ENCODE data around the gene UNCX.
"Not testable (repeated sequence)": the region's sequence is repeated elsewhere in the genome, so short reads cannot be mapped to it uniquely, and the experiment has no call there.

UNCX gene

DNA sequence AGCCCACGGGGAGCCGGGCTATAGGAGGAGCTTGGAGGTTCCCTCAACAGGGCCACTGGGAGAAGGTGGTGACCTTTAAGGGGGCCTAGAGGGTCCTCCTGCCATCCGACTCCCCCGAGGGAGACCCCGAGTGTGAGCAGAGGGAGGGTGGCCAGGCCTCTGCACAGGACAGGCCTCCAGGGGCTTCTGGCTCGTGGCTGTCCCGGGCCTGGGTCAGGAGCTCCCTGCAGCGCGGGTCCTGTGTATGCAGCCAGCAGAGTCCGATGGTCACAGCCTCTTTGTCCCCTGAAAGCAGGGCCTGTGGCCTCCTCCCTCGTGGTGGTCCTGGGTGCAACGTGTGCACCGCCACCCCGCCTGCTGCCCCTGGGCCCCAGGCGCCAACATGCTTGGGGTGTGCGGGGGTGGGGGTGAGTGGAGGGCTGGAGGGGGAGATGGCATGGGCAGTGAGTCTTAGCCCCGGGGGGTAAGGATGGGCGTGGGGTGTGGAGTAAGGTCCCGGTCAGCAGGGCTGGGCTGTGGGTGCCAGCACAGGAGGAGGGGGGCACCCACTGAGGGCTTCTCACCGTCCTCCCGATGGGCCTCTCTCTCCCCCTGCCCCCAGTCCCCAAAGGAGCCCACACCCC lies 27.1 kb downstream of the UNCX start:
- no peak for DNase-seq

DNA sequence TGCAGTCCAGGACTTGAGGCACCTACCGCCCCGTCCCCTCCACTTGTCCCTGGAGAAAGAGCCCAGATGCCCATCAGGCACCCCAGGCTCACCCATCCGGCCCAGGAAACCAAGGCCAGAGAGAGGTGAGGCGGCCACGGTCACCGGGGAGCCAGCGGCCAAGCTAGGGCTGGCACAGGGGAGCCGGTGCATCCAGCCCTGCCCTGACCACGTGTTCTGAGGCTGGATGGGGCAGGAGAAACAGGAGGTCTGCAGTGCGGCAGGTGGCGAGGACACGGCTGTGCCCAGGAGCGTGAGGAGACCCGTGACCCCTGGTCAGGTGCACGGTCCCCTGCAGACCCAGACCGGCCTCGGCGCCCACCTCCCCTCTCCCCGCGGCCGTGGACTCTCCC lies 27.6 kb downstream of the UNCX start:
- no peak for DNase-seq

DNA sequence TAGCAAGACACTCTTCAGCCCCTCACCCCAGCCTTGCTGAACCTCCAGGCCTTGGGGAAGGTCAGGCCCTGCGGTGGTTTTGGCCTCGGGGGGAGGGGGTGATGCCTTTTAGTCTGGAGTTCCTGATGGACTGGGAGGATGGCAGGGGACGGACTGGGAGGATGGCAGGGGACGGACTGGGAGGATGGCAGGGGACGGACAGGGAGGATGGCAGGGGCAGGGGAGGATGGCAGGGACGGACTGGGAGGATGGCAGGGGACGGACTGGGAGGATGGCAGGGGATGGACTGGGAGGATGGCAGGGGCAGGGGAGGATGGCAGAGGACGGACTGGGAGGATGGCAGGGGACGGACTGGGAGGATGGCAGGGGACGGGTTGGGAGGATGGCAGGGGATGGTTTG lies 28.4 kb downstream of the UNCX start:
- not testable (repeated sequence) for DNase-seq

DNA sequence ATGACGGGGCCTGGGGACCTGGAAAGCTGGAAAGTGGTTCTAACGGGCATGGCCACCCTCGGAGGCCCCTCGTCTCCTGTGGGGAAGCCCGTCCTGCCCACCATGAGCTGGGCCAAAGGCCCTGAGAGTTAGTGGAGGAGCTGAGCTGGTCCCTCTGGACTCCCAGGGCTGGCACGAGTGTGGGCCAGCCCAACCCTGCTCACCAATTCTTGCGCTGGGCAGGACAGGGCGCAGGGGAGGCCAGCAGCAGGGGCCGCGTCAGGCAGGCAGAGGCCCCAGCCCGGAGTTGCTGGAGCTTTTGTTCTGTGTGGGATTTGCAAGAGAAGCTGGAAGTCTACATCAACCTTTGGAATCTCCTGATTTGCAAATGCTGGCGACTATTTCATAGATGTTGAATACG lies 29.8 kb downstream of the UNCX start:
- no peak for DNase-seq

DNA sequence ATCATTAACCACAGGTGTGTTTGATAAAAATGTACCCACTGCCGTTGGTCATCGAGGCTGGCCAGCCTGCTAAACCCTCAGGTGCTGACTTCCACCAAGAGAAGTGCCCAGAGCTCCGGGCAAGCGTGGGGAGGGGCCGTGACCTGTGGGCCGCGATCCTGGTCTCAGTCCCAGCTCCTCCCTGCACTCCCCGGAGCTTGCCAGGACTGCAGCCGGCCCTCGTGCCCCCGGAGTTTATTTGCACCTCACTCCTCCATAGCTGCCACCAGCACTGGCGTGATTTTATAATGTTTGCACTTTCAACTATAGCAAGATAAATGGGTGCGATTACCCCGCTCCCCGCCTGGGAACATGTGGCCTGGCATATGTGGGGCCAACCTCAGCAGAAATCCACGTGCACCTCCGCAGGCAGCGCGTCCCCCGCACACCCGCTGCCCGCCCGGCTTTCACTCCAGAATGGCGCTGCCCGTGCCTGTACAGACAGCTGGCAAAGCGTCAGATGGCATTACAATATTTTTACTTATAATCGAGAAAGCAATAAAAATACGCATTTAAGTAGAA lies 30.8 kb downstream of the UNCX start:
- DNase-seq, result no peak

DNA sequence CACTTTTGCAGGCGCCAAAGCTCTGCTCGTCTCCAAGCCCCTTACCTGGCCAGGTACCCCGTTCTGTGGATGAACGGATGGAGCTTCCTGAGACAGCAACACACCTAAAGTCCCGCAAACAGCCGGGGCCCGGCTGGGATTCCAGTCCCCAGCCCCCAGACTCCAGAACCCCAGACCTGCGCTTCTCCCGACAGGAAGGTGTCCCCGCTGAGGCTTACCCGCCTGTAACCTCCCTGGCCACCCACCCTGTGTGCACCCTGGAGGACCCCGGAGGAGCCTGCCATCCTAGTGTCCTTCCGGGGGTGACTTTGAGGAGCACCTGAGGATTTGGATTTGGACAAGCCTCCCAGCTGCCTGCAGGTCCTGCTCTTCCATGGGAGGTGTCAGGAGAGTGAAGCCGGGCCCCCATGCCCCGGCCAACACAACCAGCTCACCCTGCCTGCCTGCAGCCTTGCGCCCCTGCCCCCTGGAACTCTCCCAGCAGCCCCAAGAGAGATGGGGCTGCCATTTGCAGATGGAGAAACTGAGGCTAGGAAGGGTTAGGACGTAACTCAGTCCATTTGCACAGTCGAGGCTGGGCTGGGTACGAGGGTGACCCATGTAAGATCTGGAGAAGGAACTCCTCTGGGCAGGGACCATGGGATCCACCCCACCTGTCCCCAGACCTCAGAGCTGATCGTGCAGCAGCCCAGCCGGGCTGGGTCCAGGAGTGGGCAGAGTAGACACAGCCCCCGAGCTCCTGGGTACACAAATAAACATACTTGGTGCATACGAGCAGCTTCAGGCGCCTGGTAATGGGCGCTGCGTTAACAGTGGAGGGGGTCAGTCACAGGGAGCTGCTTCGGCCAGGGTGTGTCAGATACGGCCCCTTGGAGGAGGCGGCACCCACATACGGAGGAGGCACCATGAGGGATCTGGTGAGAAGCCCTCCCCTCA lies 31.9 kb downstream of the UNCX start:
- DNase-seq, result no peak

DNA sequence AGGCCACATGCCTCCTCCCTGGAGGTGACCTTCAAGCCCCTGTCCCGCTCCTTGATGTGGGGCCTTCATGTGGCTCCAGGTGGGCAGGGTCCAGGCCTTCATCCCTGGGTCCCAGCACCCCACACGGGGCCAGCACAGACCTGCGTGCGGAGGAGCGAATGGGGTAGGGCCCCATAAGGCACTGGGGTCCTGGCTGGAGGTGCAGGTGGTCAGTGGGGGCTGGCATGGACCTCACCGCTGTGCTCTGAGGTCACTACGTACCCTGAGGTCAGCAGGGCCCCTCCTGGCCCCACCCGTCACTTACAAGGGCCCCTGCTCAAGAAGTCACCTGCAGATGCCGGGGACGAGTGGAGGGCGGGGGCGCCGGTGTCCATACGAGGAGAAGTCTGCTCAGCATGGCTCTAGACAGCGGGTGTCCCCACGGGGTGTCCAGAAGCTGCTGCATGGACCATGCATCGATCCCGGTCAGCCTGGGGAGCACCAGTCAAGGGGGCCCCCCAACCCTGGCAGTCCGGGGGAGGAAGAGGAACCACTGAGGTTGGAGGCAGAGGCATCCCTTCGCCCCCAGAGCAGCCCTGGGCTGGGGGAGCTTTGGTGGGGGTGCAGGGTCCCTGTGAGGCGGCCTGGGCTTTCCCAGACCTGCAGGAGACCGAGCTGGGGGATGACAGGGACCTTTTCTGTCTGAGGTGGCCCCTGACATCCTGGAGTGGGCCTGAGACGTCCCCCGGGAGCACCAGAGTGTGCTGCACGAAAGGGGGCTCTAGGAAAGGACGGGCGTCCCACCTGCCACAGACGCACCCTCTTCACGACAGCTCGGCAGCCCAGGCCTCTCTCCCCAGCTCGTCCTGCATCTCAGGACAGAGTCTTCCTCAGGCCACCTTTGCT lies 34.6 kb downstream of the UNCX start:
- DNase-seq, result no peak

DNA sequence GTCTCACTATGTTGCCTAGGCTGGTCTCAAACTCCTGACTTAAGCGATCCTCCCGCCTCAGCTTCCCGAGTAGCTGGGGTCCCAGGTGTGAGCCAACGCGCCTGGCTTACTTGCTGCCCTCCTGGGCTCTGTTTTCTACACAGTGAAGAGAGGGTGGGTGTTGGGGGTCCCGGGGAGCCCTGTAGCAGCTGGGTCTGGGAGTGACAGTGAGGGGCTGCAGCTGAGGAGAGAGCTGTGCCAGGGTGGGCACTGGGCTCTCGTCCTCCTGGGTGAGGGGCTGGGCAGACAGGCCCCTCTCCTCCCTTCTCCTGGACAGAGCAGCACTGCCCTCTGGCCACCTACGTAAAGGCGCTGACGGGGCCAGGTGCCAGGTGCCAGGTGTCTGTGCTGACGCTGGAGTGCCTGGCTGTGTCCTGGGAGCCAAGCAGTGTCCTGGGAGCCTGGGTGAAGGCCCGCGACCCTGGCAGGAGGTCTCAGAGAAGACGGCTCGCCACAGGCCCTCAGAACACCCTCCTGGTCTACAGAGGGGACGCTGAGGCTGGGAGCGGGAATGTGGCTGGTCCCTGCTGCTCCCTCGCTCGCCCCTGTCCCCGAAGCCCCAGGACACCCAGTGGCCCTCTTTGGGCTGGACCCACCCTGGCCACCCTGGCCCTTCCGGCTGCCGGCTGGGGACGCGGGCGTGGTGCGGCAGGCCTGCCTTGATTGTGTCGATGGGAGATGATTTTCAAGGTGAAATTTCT lies 35.6 kb downstream of the UNCX start:
- no peak for DNase-seq

DNA sequence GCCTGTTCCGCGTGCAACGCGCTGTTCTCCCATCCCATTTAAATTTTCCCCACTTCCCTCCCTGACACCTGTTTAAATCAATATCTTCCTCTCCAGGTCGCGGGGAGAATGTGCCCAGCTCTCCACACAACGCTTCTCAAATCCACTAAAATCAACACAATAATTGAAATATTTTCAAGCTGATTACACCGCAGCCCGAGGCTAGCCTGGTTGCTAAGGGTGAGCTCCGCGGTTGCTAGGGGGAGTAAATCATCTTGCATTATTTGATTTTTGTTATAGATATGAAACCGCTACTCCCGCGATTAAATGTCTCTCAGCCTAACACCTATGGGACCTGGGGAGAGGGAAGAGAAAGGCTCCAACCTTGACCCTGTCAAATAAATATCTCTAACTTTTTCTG lies 36.2 kb downstream of the UNCX start:
- DNase-seq, result no peak

DNA sequence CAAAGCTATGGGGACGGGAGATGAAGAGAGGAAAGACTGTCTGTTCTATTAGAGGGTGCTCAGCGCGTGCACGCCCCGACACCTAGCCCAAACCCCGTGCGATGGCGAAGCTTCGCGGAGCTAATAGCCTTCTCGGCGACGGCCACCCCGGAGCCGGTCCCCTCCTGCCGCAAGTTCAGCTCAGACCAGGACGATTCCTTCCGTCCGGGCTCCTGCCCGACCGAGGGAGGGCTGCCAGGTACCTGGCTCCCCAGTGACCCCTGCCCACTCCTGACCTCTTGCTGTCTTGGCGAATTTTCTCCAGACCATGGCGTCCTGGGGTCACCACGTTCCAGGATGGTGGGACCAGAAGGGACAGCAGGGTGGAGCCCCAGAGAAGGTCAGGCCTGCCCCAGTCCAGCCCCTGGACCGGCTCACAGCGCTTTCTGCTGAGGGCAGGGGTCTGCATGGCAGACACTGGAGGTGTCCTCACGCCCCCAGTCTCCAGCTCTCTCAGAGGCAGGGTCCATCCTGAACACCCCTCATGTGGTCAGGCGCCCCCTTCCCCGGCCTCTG lies 36.7 kb downstream of the UNCX start:
- DNase-seq, result no peak

DNA sequence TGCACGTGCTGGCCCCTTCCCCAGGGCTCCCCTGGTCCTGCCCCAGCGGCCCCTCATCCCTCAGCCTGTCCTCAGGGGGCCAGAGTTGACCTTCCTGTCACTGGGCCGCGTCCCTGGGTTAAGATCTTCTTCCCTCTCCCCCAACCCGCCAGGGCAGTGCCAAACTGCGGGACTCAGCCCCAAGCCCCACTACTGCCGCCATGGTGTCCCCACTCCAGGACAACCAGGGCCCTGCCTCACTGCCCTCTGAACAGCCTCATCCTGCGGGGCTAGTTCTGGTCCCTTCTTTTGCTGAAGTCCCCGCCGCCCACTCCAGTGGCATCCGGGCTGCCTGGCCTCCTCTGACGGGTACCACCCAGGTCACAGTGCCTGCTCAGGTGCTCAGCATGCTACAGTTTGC lies 37.5 kb downstream of the UNCX start:
- DNase-seq, result no peak

DNA sequence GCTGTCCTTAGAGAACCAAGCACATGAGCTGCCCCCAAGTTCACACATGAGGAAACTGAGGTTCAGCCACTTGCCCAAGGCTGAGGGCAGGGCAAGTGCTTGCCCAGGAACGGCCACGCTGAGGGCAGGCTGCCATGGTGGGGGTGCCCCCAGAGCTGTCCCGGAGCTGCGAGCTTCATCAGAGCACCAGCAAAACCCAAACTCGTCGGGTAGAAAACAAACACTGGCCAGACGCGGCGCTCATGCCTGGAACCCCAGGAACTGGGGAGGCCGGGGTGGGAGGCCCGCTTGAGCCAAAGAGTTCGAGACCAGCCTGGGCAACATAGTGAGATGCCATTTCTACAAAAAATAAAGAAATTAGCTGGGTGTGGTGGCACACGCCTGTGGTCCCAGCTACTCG lies 38.4 kb downstream of the UNCX start:
- no peak for DNase-seq

DNA sequence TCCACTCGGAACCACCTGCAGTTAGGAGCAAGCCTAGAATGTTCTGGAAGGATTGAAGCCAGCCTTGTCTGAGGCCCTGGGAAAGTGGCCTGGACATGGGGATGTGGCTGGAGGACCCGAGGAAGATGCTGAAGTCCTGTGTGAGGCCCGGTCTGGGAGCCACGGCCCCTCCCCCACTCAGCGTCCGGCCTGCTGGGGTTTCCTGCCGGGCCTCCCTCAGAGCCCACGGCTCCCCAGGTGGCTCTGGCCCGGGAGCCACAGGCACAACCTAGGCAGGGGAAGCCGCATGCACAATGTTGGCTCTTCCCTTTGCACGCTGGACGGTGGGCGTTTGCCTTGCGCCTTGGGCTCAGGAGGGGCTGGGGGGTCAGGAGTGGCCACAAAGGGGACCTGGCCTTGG lies 39.0 kb downstream of the UNCX start:
- DNase-seq, result no peak

DNA sequence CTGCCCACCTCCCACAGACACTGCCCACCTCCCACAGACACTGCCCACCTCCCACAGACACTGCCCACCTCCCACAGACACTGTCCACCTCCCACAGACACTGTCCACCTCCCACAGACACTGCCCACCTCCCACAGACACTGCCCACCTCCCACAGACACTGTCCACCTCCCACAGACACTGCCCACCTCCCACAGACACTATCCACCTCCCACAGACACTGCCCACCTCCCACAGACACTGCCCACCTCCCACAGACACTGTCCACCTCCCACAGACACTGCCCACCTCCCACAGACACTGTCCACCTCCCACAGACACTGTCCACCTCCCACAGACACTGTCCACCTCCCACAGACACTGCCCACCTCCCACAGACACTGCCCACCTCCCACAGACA lies 39.5 kb downstream of the UNCX start:
- not testable (repeated sequence) for DNase-seq

DNA sequence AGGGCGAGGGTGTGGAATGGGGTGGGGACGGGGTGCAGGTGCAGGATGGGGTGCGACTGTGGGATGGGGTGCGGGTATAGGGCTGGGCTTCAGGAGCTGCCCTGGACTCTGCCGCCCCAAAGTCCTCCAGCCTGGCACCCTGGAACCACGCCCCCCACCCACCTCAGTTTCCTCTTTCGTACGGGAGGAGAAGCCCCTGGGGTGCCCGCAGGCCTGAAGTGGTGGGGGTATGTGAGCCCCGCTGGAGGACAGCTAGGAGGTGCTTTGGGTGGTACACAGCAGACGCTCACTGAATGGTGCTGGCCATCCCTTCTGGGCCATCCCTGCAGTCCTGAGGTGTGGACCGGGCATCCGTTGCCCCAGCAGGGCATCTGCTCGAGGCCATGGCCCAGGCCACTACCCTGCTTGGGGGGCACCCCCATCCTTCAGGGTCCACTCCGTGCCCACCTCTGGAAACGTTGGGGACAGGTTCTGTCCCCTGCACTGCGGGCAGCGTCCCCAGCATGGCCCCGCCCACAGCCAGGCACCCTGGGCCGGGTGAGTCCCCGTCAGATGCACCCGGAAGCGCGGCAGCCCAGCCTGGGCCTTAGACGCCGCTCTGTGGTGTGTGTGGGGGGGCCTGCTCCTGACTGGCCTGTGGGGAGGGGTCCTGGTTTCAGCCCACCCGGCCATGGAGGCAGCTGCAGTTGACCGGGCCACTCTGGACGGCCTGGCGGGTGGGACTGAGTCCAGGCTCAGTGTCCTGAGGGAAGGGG lies 41.6 kb downstream of the UNCX start:
- DNase-seq, result no peak

DNA sequence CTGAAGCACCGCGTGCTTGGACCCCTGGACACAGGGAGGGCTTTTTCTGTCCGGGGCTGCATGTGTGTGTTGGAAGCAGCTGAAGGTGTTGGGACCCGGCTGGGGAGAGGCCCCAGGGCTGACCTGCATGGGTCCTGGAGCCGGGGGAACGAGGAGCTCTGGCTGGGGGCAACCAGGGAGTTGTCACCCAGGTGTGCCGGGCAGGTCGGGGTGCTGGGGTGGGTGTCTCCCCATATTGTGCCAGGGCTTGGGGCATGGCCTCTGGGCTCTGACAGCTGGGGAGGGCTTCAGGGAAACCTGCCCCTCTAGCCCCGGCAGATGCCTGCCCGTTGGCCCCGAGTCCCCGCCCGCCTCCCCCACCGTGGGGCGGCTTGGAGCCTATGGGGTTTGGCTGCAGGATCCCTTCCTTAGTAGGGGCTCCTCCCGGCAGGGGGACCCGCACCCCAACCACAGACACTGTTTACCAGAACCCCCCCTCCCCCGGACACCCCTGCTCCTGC lies 42.3 kb downstream of the UNCX start:
- DNase-seq, result no peak

DNA sequence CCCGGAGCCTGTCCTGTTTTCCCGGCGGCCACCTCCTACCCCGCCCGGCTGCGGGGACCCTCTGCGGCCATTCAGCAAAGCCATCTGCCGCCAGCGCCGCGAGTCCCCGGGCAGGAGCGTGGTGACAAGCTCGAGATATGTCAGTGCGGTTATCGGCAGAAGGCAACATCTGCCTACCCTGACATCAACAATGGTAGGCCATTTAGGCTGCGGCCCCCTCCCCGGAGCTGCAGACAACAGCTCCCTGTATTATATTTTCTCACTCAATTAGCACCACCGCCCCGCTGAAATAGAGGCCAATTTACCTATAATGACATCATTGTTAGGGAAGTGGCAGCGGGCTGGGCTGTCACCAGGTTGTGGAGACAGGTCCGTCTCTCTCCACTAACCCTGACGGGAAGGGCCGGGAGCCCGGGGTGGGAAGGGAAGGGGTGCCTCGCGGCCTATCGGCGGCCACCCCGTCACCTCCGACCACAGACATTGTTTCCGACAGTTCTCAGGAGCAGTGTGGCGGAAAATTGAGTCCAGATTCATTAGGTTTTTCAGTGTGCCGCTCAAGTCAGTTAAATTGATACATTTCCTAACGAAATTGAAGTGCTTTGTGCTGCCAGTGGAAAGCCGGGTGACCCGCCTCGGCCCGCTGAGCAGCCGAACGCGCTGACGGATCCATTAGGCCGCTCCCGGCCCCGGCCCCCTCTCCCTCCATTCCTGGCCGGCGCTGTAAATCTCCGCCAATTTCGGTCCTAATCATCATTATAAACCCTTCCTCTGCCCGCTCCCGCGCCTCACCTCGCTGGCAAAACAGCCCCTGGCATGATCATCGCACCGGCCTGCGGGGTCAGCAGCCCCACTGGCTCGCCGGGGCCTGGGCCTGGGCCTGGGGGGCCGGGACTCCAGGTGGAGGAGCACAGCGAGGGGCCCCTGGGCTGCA lies 43.0 kb downstream of the UNCX start:
- peak; percentile 14 for DNase-seq

DNA sequence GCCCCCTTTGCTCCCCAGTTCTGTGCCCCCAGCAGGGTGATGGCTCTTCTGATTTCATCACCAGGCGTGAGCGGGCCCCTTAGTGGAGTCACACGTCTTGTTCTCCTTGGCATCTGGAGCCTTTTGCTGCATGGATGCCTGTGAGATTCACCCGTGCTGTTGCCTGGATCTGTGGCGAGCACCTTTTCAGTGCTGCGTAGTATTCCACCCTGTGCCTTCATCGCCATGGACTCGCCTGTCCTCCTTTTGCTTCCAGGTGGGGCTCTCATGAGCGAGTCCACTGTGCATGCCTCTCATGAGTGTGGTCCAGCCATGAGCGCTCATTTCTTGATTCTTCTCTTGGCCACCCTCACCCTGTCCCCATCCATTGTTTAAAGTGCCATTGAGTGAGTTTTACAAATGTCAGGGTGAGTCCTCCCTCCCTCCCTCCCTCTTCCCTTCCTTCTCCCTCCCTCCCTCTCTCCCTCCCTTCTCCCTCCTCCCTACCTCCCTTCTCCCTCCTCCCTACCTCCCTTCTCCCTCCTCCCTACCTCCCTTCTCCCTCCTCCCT lies 44.0 kb downstream of the UNCX start:
- DNase-seq, result no peak

DNA sequence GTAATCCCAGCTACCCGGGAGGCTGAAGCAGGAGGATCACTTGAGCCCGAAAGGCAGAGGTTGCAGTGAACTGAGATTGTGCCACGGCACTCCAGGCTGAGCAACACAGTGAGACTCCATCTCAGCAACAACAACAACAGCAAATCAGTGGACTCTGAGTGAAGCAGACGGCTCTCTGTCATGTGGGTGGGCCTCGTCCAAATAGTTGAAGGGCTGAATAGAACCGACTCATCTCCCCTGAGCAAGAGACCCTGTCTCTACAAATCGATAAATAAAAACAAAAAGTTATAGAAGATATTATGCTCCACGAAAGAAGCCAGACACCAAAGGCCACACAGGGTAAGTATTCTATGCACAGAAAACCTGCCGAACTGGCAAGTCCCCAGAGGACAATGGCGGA lies 45.9 kb downstream of the UNCX start:
- no peak for DNase-seq

DNA sequence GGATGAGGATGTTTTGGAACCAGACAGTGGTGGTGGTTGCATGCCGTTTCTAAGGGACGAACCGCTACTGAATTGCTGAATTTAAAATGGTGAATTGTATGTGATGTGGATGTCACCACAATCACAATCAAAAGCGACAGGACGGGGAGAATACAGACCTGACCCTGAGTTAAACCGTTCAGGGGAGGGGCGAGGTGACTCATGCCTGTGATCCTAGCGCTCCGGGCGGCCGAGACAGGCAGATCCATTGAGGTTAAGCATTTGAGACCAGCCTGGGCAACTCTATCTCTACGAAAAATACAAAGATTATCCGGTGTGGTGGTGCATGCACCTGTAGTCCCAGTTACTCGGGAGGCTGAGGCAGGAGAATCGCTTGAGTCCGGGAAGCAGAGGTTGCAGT lies 46.4 kb downstream of the UNCX start:
- no peak for DNase-seq
